Measurements from ENCODE around the gene PCBP2.

DNA sequence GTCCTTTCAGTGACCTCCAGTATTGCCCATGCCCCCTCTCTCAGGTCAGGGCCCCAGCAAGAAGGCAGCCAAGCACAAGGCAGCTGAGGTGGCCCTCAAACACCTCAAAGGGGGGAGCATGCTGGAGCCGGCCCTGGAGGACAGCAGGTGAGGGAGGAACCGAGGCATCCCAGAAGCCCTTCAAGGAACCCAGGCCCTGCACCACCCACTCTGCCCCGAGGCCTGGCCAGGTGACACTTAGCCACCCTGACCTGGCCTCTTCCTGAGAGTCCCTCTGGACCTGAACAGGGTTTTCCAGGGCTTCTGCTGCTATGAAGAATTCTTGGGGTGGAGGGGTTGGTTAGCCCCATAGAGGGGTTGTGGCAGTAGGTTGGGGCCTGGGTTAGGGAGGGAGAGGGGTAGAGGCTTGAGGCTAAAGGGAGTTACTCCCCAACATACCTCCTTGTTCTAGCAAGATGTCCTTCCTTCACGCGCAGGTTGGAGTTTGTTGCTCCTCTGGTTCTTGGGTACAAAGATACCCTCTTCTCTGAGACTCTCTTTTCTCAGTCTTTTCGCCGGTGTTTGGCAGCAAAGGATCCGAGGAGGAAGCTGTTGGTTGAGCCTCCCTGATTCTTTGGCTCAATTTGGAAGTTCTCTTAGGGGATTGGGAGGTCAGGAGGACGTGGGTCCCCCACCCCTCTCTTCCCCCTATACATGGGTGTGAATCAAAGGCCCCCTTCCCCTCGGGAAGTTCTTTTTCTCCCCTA, 51.3 kb downstream of the PCBP2 start:
- TF ChIP-seq, protein P1, sequence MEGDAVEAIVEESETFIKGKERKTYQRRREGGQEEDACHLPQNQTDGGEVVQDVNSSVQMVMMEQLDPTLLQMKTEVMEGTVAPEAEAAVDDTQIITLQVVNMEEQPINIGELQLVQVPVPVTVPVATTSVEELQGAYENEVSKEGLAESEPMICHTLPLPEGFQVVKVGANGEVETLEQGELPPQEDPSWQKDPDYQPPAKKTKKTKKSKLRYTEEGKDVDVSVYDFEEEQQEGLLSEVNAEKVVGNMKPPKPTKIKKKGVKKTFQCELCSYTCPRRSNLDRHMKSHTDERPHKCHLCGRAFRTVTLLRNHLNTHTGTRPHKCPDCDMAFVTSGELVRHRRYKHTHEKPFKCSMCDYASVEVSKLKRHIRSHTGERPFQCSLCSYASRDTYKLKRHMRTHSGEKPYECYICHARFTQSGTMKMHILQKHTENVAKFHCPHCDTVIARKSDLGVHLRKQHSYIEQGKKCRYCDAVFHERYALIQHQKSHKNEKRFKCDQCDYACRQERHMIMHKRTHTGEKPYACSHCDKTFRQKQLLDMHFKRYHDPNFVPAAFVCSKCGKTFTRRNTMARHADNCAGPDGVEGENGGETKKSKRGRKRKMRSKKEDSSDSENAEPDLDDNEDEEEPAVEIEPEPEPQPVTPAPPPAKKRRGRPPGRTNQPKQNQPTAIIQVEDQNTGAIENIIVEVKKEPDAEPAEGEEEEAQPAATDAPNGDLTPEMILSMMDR (IDR thresholded peaks at IDR 0.05 in 2 of 3, conservative IDR thresholded peaks at IDR 0.05 in 1 of 3; ENCODE audit: control insufficient read depth in 2 of 3, extremely low read depth in 1 of 3, insufficient read depth in 1 of 3, low read depth in 3 of 3, low read length in 3 of 3): no peak
- TF ChIP-seq EP300 (IDR thresholded peaks at IDR 0.05; ENCODE audit: borderline replicate concordance in 1 of 2, control insufficient read depth in 1 of 2, low read depth in 2 of 2, low read length in 2 of 2): no peak
- no peak for TF ChIP-seq ESRRA (IDR thresholded peaks at IDR 0.05; ENCODE audit: low read length)
- TF ChIP-seq SIN3A (IDR thresholded peaks at IDR 0.05; ENCODE audit: low read depth, low read length): no peak
- no peak for TF ChIP-seq SMAD1 (IDR thresholded peaks at IDR 0.05; ENCODE audit: low read depth, partially characterized antibody)
- TF ChIP-seq POLR2AphosphoS5 (IDR thresholded peaks at IDR 0.05; ENCODE audit: low read length): no peak
- TF ChIP-seq, protein P2, sequence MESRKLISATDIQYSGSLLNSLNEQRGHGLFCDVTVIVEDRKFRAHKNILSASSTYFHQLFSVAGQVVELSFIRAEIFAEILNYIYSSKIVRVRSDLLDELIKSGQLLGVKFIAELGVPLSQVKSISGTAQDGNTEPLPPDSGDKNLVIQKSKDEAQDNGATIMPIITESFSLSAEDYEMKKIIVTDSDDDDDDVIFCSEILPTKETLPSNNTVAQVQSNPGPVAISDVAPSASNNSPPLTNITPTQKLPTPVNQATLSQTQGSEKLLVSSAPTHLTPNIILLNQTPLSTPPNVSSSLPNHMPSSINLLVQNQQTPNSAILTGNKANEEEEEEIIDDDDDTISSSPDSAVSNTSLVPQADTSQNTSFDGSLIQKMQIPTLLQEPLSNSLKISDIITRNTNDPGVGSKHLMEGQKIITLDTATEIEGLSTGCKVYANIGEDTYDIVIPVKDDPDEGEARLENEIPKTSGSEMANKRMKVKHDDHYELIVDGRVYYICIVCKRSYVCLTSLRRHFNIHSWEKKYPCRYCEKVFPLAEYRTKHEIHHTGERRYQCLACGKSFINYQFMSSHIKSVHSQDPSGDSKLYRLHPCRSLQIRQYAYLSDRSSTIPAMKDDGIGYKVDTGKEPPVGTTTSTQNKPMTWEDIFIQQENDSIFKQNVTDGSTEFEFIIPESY (IDR thresholded peaks at IDR 0.05): no peak
- TF ChIP-seq SMC3 (IDR thresholded peaks at IDR 0.05; ENCODE audit: borderline replicate concordance, low read length): no peak

All from GM12878 (cell line).